T-helper 17 cell (primary cell): ENCODE results near the gene ABCC3. TPM values are rescaled to one million over a fixed set of nuclear protein-coding genes. Genes with fewer than 3 reads are reported as not detected.
"Not testable (repeated sequence)": the region's sequence is repeated elsewhere in the genome, so short reads cannot be mapped to it uniquely, and the experiment has no call there.

Experiments used
- ATAC-seq: fragments of 150-1000 bp; cut with Tn5 transposase; 2 replicates; pipeline ENCODE4 v1.10.0; 2021; ENCODE audit warnings: mild to moderate bottlenecking, moderate library complexity
- DNase-seq, 3 donors: peaks; one replicate each; pipeline versions ENCODE4 v3.0.0 to v3.0.0-alpha.2; 2020 to 2021
- H3K9me3 ChIP-seq: one replicate; pipeline ENCODE4 v1.7.0; 2013; ENCODE audit warnings: low read length, mild to moderate bottlenecking; ENCODE audit not compliant: control insufficient read depth, poor library complexity, severe bottlenecking
- H3K27ac Mint-ChIP-seq: one replicate; pipeline ENCODE4 v1.8.0; 2022; ENCODE audit warnings: mild to moderate bottlenecking, moderate library complexity, mixed read lengths
- H3K27me3 Mint-ChIP-seq: one replicate; pipeline ENCODE4 v1.8.0; 2022; ENCODE audit warnings: mixed read lengths
- H3K36me3 Mint-ChIP-seq: one replicate; pipeline ENCODE4 v1.8.0; 2022; ENCODE audit warnings: low read depth, mixed read lengths
- H3K4me1 Mint-ChIP-seq: one replicate; pipeline ENCODE4 v1.8.0; 2022; ENCODE audit warnings: mild to moderate bottlenecking, mixed read lengths
- H3K4me3 Mint-ChIP-seq: one replicate; pipeline ENCODE4 v1.8.0; 2022; ENCODE audit warnings: mild to moderate bottlenecking, moderate library complexity, mixed read lengths
- total RNA-seq, 4 donors: library from RNA in 2 of 4; stranded (reverse) in 2 of 4; gene quantifications; one replicate each; pipeline ENCODE4 v1.2.3 and lab custom pipeline; 2022 to 2026

ABCC3 gene
- total RNA-seq, 2 donors from 2014 or later: 3.3 to 58.0 TPM

GRCh38 chr17:50719144-50719923, 84.7 kb downstream of the ABCC3 start, which contains the start of gene LUC7L3:
LUC7L3 (plus strand) TSS chr17:50719603; CDS start chr17:50719733, 130 bp downstream.
- peak within 1 kb of the TSS; percentile 93 for H3K27ac Mint-ChIP-seq
- DNase-seq: peak; percentile 87 to 91 (median 90)
- peak within 1 kb of the TSS; percentile 96 for H3K4me3 Mint-ChIP-seq
- H3K27me3 Mint-ChIP-seq: no peaks in the 10 kb centered on the region
- no peaks in the 10 kb centered on the region for H3K9me3 ChIP-seq
- no peaks in the 10 kb centered on the region for H3K36me3 Mint-ChIP-seq
- peak; percentile 96 for ATAC-seq
- H3K4me1 Mint-ChIP-seq: peaks cover 22% of the 10 kb centered on the region

GRCh38 chr17:50719924-50720794, 85.5 kb downstream of the ABCC3 start:
- peak overlapping the region; percentile 93 for H3K27ac Mint-ChIP-seq
- no peak for ATAC-seq
- H3K27me3 Mint-ChIP-seq: no peaks in the 10 kb centered on the region
- DNase-seq: no peak
- no peaks in the 10 kb centered on the region for H3K9me3 ChIP-seq
- peaks cover 25% of the 10 kb centered on the region for H3K4me1 Mint-ChIP-seq
- H3K4me3 Mint-ChIP-seq: peak overlapping the region; percentile 96
- H3K36me3 Mint-ChIP-seq: no peaks in the 10 kb centered on the region

- Mint-ChIP-seq H3K27me3 (no peaks in the 10 kb centered on the region), H3K27ac (peak overlapping the region; percentile 93), H3K4me1 (peaks cover 30% of the 10 kb centered on the region), H3K36me3 (no peaks in the 10 kb centered on the region), H3K4me3 (peak overlapping the region; percentile 96)
- no peak for ATAC-seq
- no peak for DNase-seq
- H3K9me3 ChIP-seq: no peaks in the 10 kb centered on the region
Measured at GRCh38 chr17:50721194-50722010, 86.7 kb downstream of the ABCC3 start.

GRCh38 chr17:50722746-50723145, 88.1 kb downstream of the ABCC3 start:
- peaks cover 2% of the 10 kb centered on the region for H3K36me3 Mint-ChIP-seq
- H3K4me3 Mint-ChIP-seq: peak overlapping the region; percentile 70
- ATAC-seq (no peak), DNase-seq (no peak)
- no peaks in the 10 kb centered on the region for H3K27me3 Mint-ChIP-seq
- peaks cover 38% of the 10 kb centered on the region for H3K4me1 Mint-ChIP-seq
- no peaks in the 10 kb centered on the region for H3K9me3 ChIP-seq
- H3K27ac Mint-ChIP-seq: no peak overlapping the region

GRCh38 chr17:50724622-50725021, 89.9 kb downstream of the ABCC3 start:
- ATAC-seq, H3K36me3 Mint-ChIP-seq, H3K9me3 ChIP-seq, DNase-seq, H3K27me3 Mint-ChIP-seq: not testable (repeated sequence)
- H3K4me1 Mint-ChIP-seq: peaks cover 40% of the 10 kb centered on the region
- peak overlapping the region; percentile 24 for H3K27ac Mint-ChIP-seq
- H3K4me3 Mint-ChIP-seq: peak overlapping the region; percentile 50

GRCh38 chr17:50725769-50726655, 91.3 kb downstream of the ABCC3 start:
- H3K9me3 ChIP-seq: no peaks in the 10 kb centered on the region
- peaks cover 39% of the 10 kb centered on the region for H3K4me1 Mint-ChIP-seq
- ATAC-seq (no peak), DNase-seq (no peak)
- H3K4me3 Mint-ChIP-seq: peak overlapping the region; percentile 57
- H3K27me3 Mint-ChIP-seq: no peaks in the 10 kb centered on the region
- H3K27ac Mint-ChIP-seq: peak overlapping the region; percentile 30
- H3K36me3 Mint-ChIP-seq: peaks cover 2% of the 10 kb centered on the region

- no peak for ATAC-seq
- no peak overlapping the region for H3K27ac Mint-ChIP-seq
- peaks cover 2% of the 10 kb centered on the region for H3K36me3 Mint-ChIP-seq
- peaks cover 36% of the 10 kb centered on the region for H3K4me1 Mint-ChIP-seq
- no peaks in the 10 kb centered on the region for H3K9me3 ChIP-seq
- no peaks in the 10 kb centered on the region for H3K27me3 Mint-ChIP-seq
- no peak overlapping the region for H3K4me3 Mint-ChIP-seq
- DNase-seq: no peak
Measured at GRCh38 chr17:50728112-50728429, 93.4 kb downstream of the ABCC3 start.

GRCh38 chr17:50728881-50729765, 94.4 kb downstream of the ABCC3 start:
- Mint-ChIP-seq H3K4me1 (peaks cover 32% of the 10 kb centered on the region), H3K27ac (peak overlapping the region; percentile 45), H3K27me3 (no peaks in the 10 kb centered on the region), H3K36me3 (peaks cover 2% of the 10 kb centered on the region), H3K4me3 (no peak overlapping the region)
- ATAC-seq (no peak), DNase-seq (no peak)
- H3K9me3 ChIP-seq: no peaks in the 10 kb centered on the region

GRCh38 chr17:50731575-50732460, 97.1 kb downstream of the ABCC3 start:
- Mint-ChIP-seq H3K4me3 (peak overlapping the region; percentile 33), H3K27ac (peak overlapping the region; percentile 70), H3K27me3 (no peaks in the 10 kb centered on the region), H3K4me1 (peaks cover 34% of the 10 kb centered on the region), H3K36me3 (peaks cover 4% of the 10 kb centered on the region)
- DNase-seq (no peak), ATAC-seq (peak; percentile 28)
- no peaks in the 10 kb centered on the region for H3K9me3 ChIP-seq

GRCh38 chr17:50735287-50735686, 100.6 kb downstream of the ABCC3 start:
- Mint-ChIP-seq H3K27ac (no peak overlapping the region), H3K36me3 (peaks cover 4% of the 10 kb centered on the region), H3K27me3 (no peaks in the 10 kb centered on the region), H3K4me3 (peak overlapping the region; percentile 66), H3K4me1 (peaks cover 32% of the 10 kb centered on the region)
- no peak for DNase-seq
- H3K9me3 ChIP-seq: no peaks in the 10 kb centered on the region
- no peak for ATAC-seq
